CD4-positive, alpha-beta T cell treated with Interleukin-12 subunit alpha and Interleukin-12 subunit beta, for 1 hour (primary cell): Measurements from ENCODE around the gene ZFP57.
"Not testable (repeated sequence)": the region's sequence is repeated elsewhere in the genome, so short reads cannot be mapped to it uniquely, and the experiment has no call there.

Source experiments
- DNase-seq: peaks from one replicate; pipeline ENCODE4 v3.0.0-alpha.2; 2020

The ZFP57 gene

GRCh38 chr6:29694637-29695036, 13.7 kb upstream of the ZFP57 start:
- no peak for DNase-seq

- DNase-seq: no peak
These were observed 4.9 kb upstream of the ZFP57 start for GRCh38 chr6:29685718-29686326.

GRCh38 chr6:29681811-29682210, 859 bp upstream of the ZFP57 start:
- DNase-seq: no peak

GRCh38 chr6:29680416-29680815, 536 bp downstream of the ZFP57 start:
- DNase-seq: no peak

GRCh38 chr6:29679962-29680361, 990 bp downstream of the ZFP57 start:
- DNase-seq: no peak

GRCh38 chr6:29678114-29678513, 2.8 kb downstream of the ZFP57 start:
- DNase-seq: no peak

- DNase-seq: no peak
These were observed 3.9 kb downstream of the ZFP57 start for GRCh38 chr6:29676981-29677601.

GRCh38 chr6:29675561-29675960, 5.4 kb downstream of the ZFP57 start:
- DNase-seq: no peak

- DNase-seq: no peak
These were observed 6.9 kb downstream of the ZFP57 start for GRCh38 chr6:29674008-29674407.

- DNase-seq: no peak
These were observed 7.8 kb downstream of the ZFP57 start for GRCh38 chr6:29673161-29673560.

GRCh38 chr6:29672116-29672515, 8.8 kb downstream of the ZFP57 start:
- not testable (repeated sequence) for DNase-seq

GRCh38 chr6:29671026-29671425, 9.9 kb downstream of the ZFP57 start:
- no peak for DNase-seq

- no peak for DNase-seq
These were observed 13.8 kb downstream of the ZFP57 start for GRCh38 chr6:29667158-29667557.

GRCh38 chr6:29666826-29667130, 14.2 kb downstream of the ZFP57 start:
- no peak for DNase-seq

- no peak for DNase-seq
These were observed 14.8 kb downstream of the ZFP57 start for GRCh38 chr6:29665942-29666825.

GRCh38 chr6:29663300-29664042, 17.5 kb downstream of the ZFP57 start:
- DNase-seq: no peak

GRCh38 chr6:29661502-29662141, 19.3 kb downstream of the ZFP57 start:
- DNase-seq: not testable (repeated sequence)

GRCh38 chr6:29661071-29661470, 19.9 kb downstream of the ZFP57 start:
- DNase-seq: no peak

- DNase-seq: no peak
These were observed 24.2 kb downstream of the ZFP57 start, which contains the start of gene MOG for GRCh38 chr6:29656798-29657197. Gene MOG, plus strand, starts transcription at chr6:29657092. Its CDS starts 118 bp downstream, at chr6:29657210.

GRCh38 chr6:29656157-29656556, 24.8 kb downstream of the ZFP57 start:
- no peak for DNase-seq

GRCh38 chr6:29655658-29656057, 25.3 kb downstream of the ZFP57 start:
- no peak for DNase-seq

- DNase-seq: peak; percentile 76
These were observed 27.4 kb downstream of the ZFP57 start for GRCh38 chr6:29653452-29654038.
